Chondrocyte (in vitro differentiated cells): ENCODE data around the gene FGD4. TPM values are rescaled to one million over a fixed set of nuclear protein-coding genes. Genes with fewer than 3 reads are reported as not detected.

Source experiments
- DNase-seq: peaks from one replicate; pipeline ENCODE4 v3.0.0; 2021; ENCODE audit warnings: mixed read lengths, low spot score
- H3K27ac Mint-ChIP-seq: one replicate; pipeline ENCODE4 v1.8.0; 2021; ENCODE audit warnings: mild to moderate bottlenecking, moderate library complexity, mixed read lengths; ENCODE audit not compliant: unreplicated experiment
- H3K27me3 Mint-ChIP-seq: 2 replicates; pipeline ENCODE4 v1.8.0; 2021; ENCODE audit warnings: low read depth, mixed read lengths
- H3K36me3 Mint-ChIP-seq: 2 replicates; pipeline ENCODE4 v1.8.0; 2021; ENCODE audit warnings: low read depth, mixed read lengths
- H3K4me1 Mint-ChIP-seq: 2 replicates; pipeline ENCODE4 v1.8.0; 2021; ENCODE audit warnings: low read depth, mild to moderate bottlenecking, mixed read lengths
- H3K4me3 Mint-ChIP-seq: one replicate; pipeline ENCODE4 v1.8.0; 2021; ENCODE audit warnings: mild to moderate bottlenecking, moderate library complexity, mixed read lengths; ENCODE audit not compliant: unreplicated experiment
- H3K9me3 Mint-ChIP-seq: 2 replicates; pipeline ENCODE4 v1.8.0; 2021; ENCODE audit warnings: low read depth, mixed read lengths
- total RNA-seq: library from RNA; stranded (reverse); gene quantifications from 3 replicates; pipeline ENCODE4 v1.2.1, GENCODE V29; 2021
- TF ChIP-seq, protein P1 (sequence below): fragments of 200-600 bp; sonication (generic); IDR thresholded peaks from 2 replicates; pipeline ENCODE4 v1.5.0; 2021; ENCODE audit warnings: antibody characterized with exemption, mild to moderate bottlenecking, moderate library complexity

Gene FGD4
- total RNA-seq, 1 donor from 2014 or later = 8.7 TPM

DNA sequence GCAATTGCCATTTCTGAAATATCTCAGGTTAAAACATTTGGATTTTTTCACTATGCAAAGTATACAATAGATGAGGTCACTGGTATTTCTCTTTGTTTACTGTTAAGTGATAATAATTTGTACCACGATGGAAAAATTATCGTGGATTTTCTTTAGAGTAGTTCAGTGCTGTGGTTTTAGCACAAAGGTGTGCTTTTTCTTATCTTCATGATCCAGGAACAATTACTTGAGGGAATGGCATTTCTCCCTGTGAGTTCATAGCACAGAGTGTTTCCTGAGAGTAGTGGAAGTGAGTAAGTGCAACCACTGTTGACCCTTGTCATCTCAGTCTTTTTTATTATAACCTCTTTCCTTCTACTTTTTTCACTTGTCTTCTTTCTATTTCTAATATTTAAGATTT, 86.8 kb downstream of the FGD4 start:
- Mint-ChIP-seq H3K27ac (no peak overlapping the region), H3K4me1 (no peaks in the 10 kb centered on the region), H3K4me3 (no peak overlapping the region), H3K36me3 (no peaks in the 10 kb centered on the region), H3K27me3 (no peaks in the 10 kb centered on the region), H3K9me3 (no peaks in the 10 kb centered on the region)
- TF ChIP-seq, protein P1, sequence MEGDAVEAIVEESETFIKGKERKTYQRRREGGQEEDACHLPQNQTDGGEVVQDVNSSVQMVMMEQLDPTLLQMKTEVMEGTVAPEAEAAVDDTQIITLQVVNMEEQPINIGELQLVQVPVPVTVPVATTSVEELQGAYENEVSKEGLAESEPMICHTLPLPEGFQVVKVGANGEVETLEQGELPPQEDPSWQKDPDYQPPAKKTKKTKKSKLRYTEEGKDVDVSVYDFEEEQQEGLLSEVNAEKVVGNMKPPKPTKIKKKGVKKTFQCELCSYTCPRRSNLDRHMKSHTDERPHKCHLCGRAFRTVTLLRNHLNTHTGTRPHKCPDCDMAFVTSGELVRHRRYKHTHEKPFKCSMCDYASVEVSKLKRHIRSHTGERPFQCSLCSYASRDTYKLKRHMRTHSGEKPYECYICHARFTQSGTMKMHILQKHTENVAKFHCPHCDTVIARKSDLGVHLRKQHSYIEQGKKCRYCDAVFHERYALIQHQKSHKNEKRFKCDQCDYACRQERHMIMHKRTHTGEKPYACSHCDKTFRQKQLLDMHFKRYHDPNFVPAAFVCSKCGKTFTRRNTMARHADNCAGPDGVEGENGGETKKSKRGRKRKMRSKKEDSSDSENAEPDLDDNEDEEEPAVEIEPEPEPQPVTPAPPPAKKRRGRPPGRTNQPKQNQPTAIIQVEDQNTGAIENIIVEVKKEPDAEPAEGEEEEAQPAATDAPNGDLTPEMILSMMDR = no peak
- DNase-seq = no peak

DNA sequence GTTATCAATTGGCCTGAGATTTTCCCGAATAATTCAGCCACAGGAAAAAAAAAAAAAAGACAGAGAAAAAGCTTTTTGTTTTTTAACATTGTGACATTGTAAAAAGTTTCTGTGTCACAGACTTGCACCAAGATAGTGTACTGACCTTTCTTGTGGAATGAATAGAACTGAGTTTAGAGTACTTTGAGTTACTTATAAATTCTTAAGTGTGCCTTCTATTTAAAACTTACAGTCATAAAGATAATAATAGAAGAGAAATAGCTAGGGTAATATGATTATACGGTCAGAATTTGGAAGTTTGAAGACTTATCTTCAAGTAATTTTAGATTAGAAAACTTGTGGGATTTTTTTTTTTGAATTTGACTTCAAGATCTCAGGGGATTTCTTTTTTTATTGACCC, 88.8 kb downstream of the FGD4 start:
- H3K4me1 Mint-ChIP-seq = no peaks in the 10 kb centered on the region
- no peak overlapping the region for H3K27ac Mint-ChIP-seq
- TF ChIP-seq, protein P1 = no peak
- no peaks in the 10 kb centered on the region for H3K36me3 Mint-ChIP-seq
- H3K9me3 Mint-ChIP-seq = no peaks in the 10 kb centered on the region
- no peaks in the 10 kb centered on the region for H3K27me3 Mint-ChIP-seq
- no peak for DNase-seq
- H3K4me3 Mint-ChIP-seq = no peak overlapping the region

DNA sequence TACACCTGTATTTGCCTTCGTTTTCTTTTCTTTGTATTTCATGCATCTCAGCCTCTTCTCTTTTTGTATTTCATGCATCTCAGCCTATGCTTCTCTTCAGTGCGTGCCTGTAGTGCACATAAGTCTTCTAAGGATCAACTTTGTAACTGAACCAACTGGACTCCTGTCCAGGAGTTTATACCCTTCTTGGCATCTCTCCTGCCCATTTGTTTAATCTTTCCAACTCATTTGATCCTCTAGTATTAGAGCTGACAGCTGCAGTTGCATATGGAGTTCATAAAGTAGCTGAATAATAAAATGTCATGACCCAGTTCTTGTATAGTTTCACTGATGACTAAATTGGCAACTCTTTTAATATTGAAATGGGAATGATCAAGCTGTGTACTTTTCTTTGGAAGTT, 89.7 kb downstream of the FGD4 start:
- TF ChIP-seq, protein P1 = no peak
- no peaks in the 10 kb centered on the region for H3K36me3 Mint-ChIP-seq
- no peak overlapping the region for H3K27ac Mint-ChIP-seq
- H3K27me3 Mint-ChIP-seq = no peaks in the 10 kb centered on the region
- no peak for DNase-seq
- no peaks in the 10 kb centered on the region for H3K4me1 Mint-ChIP-seq
- no peak overlapping the region for H3K4me3 Mint-ChIP-seq
- no peaks in the 10 kb centered on the region for H3K9me3 Mint-ChIP-seq

DNA sequence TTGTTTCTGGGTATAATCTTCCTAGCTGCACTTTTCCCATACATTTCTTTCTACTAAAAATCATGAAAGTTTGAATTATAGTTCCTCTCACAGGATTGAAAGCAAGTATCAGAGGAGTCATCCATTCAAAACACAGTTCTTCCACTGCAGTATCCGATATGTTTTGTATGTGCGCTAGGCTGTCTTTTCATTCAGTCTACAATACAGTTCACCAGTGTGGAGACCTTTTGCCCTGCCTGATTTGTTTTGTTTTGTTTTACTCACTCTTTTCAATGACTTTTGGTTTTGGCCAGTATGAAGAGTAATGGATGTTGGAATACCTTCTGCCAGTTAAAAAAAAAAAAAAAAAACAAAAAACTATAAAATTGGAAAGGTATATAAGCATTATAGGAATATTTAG, 91.4 kb downstream of the FGD4 start:
- TF ChIP-seq, protein P1 = no peak
- H3K9me3 Mint-ChIP-seq = no peaks in the 10 kb centered on the region

DNA sequence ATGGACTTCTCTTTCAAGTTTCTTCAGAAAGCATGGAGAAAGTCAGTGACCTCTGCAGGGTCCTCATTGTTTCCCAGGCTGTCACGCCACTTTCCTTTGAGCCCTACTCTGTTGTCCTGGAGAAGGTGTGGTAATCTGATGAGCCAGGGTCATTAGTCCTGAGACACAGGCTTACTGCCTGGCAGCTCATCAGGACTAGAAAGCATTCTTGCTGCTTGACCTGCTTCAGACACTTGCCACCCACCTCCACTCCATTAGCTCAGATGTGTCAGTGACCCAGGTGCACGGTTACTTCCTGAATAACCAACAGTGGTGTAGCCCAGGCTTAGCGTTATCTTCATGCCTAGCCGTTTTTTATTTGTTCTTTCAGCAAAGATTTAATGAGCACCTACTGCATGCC, 93.9 kb downstream of the FGD4 start:
- Mint-ChIP-seq H3K4me3 (no peak overlapping the region), H3K36me3 (no peaks in the 10 kb centered on the region), H3K27me3 (no peaks in the 10 kb centered on the region), H3K27ac (no peak overlapping the region), H3K4me1 (no peaks in the 10 kb centered on the region), H3K9me3 (no peaks in the 10 kb centered on the region)
- TF ChIP-seq, protein P1 = no peak
- no peak for DNase-seq

More for the DNA sequence above, 91.4 kb downstream of the FGD4 start:
- Mint-ChIP-seq H3K4me1 (no peaks in the 10 kb centered on the region), H3K27ac (no peak overlapping the region), H3K4me3 (no peak overlapping the region), H3K27me3 (no peaks in the 10 kb centered on the region), H3K36me3 (no peaks in the 10 kb centered on the region)
- no peak for DNase-seq
